ENCODE measurements around the gene CYP46A1. TPM values are rescaled to one million over a fixed set of nuclear protein-coding genes. Genes with fewer than 3 reads are reported as not detected.

CYP46A1 gene
- total RNA-seq, 1 experiment from 2014 or later: not detected

GRCh38 chr14:99755068-99755405 lies 70.9 kb downstream of the CYP46A1 start:
- H4K20me1 ChIP-seq (ENCODE audit: insufficient read depth): no peaks in the 10 kb centered on the region
- intact Hi-C loops (cut with micrococcal nuclease; ENCODE audit: unreplicated experiment): no loop called here
- H3F3A ChIP-seq (ENCODE audit: insufficient read depth, low read depth): peaks cover 23% of the 10 kb centered on the region; the same call in 1 of the 2 replicates
- H3K4me2 ChIP-seq: no peak overlapping the region
- TF ChIP-seq EZH2 (IDR thresholded peaks at IDR 0.05; ENCODE audit: low read depth) (no peak), CTCF (conservative IDR thresholded peaks at IDR 0.05) (no peak)
- H3K4me1 ChIP-seq (replicated peaks; ENCODE audit: insufficient read depth): peaks cover 67% of the 10 kb centered on the region
- ChIA-PET CTCF (no interaction called here), POLR2A (ENCODE audit: unreplicated experiment) (no interaction called here)
- no peaks in the 10 kb centered on the region for H3K79me2 ChIP-seq (ENCODE audit: low read depth)
- H3K9me2 ChIP-seq (ENCODE audit: insufficient read depth): no peaks in the 10 kb centered on the region
- no peak overlapping the region for H2AFZ ChIP-seq
- BruUV-seq (replicated peaks): no TSS peak
- no peak overlapping the region for H3K4me3 ChIP-seq
- DNase-seq: no peak
- no peaks in the 10 kb centered on the region for H3K27me3 ChIP-seq (ENCODE audit: insufficient read depth, low read depth)
- H3K27ac ChIP-seq: no peak overlapping the region
- H3K9me3 ChIP-seq (ENCODE audit: insufficient read depth, low read depth): no peaks in the 10 kb centered on the region
- H3K36me3 ChIP-seq (ENCODE audit: low read depth): no peaks in the 10 kb centered on the region

GRCh38 chr14:99755629-99756603 lies 71.8 kb downstream of the CYP46A1 start:
- BruUV-seq (replicated peaks): no TSS peak
- POLR2A ChIA-PET (ENCODE audit: unreplicated experiment): no interaction called here
- H3K4me3 ChIP-seq: no peak overlapping the region
- no peaks in the 10 kb centered on the region for H3K9me3 ChIP-seq (ENCODE audit: insufficient read depth, low read depth)
- no peaks in the 10 kb centered on the region for H4K20me1 ChIP-seq (ENCODE audit: insufficient read depth)
- H3K9me2 ChIP-seq (ENCODE audit: insufficient read depth): no peaks in the 10 kb centered on the region
- CTCF ChIA-PET: no interaction called here
- H3K79me2 ChIP-seq (ENCODE audit: low read depth): no peaks in the 10 kb centered on the region
- DNase-seq: peak; percentile 59 to 80
- TF ChIP-seq EZH2 (IDR thresholded peaks at IDR 0.05; ENCODE audit: low read depth): no peak
- no peak for TF ChIP-seq CTCF (conservative IDR thresholded peaks at IDR 0.05)
- intact Hi-C loops (cut with micrococcal nuclease; ENCODE audit: unreplicated experiment): no loop called here
- peaks cover 67% of the 10 kb centered on the region for H3K4me1 ChIP-seq (replicated peaks; ENCODE audit: insufficient read depth)
- H2AFZ ChIP-seq: no peak overlapping the region
- peak overlapping the region; percentile 53 for H3K4me2 ChIP-seq
- H3K36me3 ChIP-seq (ENCODE audit: low read depth): no peaks in the 10 kb centered on the region
- H3F3A ChIP-seq (ENCODE audit: insufficient read depth, low read depth): peaks cover 23% of the 10 kb centered on the region; the same call in 1 of the 2 replicates
- no peaks in the 10 kb centered on the region for H3K27me3 ChIP-seq (ENCODE audit: insufficient read depth, low read depth)
- H3K27ac ChIP-seq: peak overlapping the region; percentile 59

- no peaks in the 10 kb centered on the region for H3K36me3 ChIP-seq (ENCODE audit: low read depth)
- H3F3A ChIP-seq (ENCODE audit: insufficient read depth, low read depth): peaks cover 20% of the 10 kb centered on the region; the same call in 1 of the 2 replicates
- peak overlapping the region; percentile 76 for H3K27ac ChIP-seq
- no peak for DNase-seq
- no peak overlapping the region for H2AFZ ChIP-seq
- intact Hi-C loops (cut with micrococcal nuclease; ENCODE audit: unreplicated experiment): no loop called here
- H3K79me2 ChIP-seq (ENCODE audit: low read depth): no peaks in the 10 kb centered on the region
- no TSS peak for BruUV-seq (replicated peaks)
- H3K4me2 ChIP-seq: peak overlapping the region; percentile 53
- no peaks in the 10 kb centered on the region for H4K20me1 ChIP-seq (ENCODE audit: insufficient read depth)
- ChIA-PET POLR2A (ENCODE audit: unreplicated experiment) (no interaction called here), CTCF (no interaction called here)
- no peak overlapping the region for H3K4me3 ChIP-seq
- H3K9me2 ChIP-seq (ENCODE audit: insufficient read depth): no peaks in the 10 kb centered on the region
- no peaks in the 10 kb centered on the region for H3K27me3 ChIP-seq (ENCODE audit: insufficient read depth, low read depth)
- TF ChIP-seq EZH2 (IDR thresholded peaks at IDR 0.05; ENCODE audit: low read depth) (no peak), CTCF (conservative IDR thresholded peaks at IDR 0.05) (no peak)
- no peaks in the 10 kb centered on the region for H3K9me3 ChIP-seq (ENCODE audit: insufficient read depth, low read depth)
- H3K4me1 ChIP-seq (replicated peaks; ENCODE audit: insufficient read depth): peaks cover 66% of the 10 kb centered on the region
Measured at GRCh38 chr14:99756796-99757195, 72.7 kb downstream of the CYP46A1 start.
